BJ (cell line): ENCODE data around the gene ATP9B. TPM values are rescaled to one million over a fixed set of nuclear protein-coding genes. Genes with fewer than 3 reads are reported as not detected.

ENCODE experiments used
- CTCF ChIA-PET: fragments of 350-600 bp; formaldehyde crosslinking; extraction: SDS; loops from one replicate; lab custom pipeline; 2021; ENCODE audit warnings: antibody characterized with exemption, inconsistent platforms; lab: Yijun Ruan, JAX
- POLR2A ChIA-PET: fragments of 300-600 bp; sonication (Branson Sonifier 250); formaldehyde crosslinking; extraction: SDS; loops from one replicate; lab custom pipeline; 2021; ENCODE audit warnings: antibody characterized with exemption; lab: Charles Lee
- DNase-seq: peaks from one replicate; pipeline ENCODE4 v3.0.0-alpha.2; 2011; ENCODE audit warnings: low read depth
- H3K27me3 ChIP-seq: 2 replicates; pipeline ENCODE4 v1.6.0; 2011; ENCODE audit warnings: low read length; ENCODE audit not compliant: control insufficient read depth, insufficient read depth
- H3K36me3 ChIP-seq: 2 replicates; pipeline ENCODE4 v1.5.1; 2011; ENCODE audit warnings: low read length; ENCODE audit not compliant: control insufficient read depth, insufficient read depth
- H3K4me3 ChIP-seq: 2 replicates; pipeline ENCODE4 v1.5.1; 2011; ENCODE audit warnings: low read depth, mild to moderate bottlenecking, control low read depth, low read length
- CTCF ChIP-seq: IDR thresholded peaks from 2 replicates; pipeline ENCODE4 v1.5.1; 2011; ENCODE audit warnings: low read depth, mild to moderate bottlenecking, control low read depth, inconsistent platforms, low read length, moderate library complexity; ENCODE audit not compliant: insufficient read depth
- polyA plus RNA-seq: library from polyadenylated mRNA; depleted of rRNA; stranded (reverse); fragments of >200 nt; gene quantifications from 2 replicates; pipeline ENCODE4 v1.2.3, GENCODE V29; 2011

Gene ATP9B
- polyA plus RNA-seq, 1 experiment, result 17.4 TPM

GRCh38 chr18:79395761-79396404 lies 326.7 kb downstream of the ATP9B start, which contains the start of gene NFATC1:
Gene NFATC1, plus strand, starts transcription at chr18:79395930. Its CDS starts 295 bp downstream, at chr18:79396225.
- Histone ChIP-seq H3K4me3 (peak within 1 kb of the TSS; percentile 35), H3K36me3 (no peaks in the 10 kb centered on the region), H3K27me3 (peaks cover 9% of the 10 kb centered on the region)
- TF ChIP-seq CTCF, result no peak
- CTCF ChIA-PET, result interaction anchor here (0.7 to 1.2 kb wide), 3 partner anchors 11 to 249 kb away, joined by 3 to 4 read pairs (median 3); no protein-coding TSS in a partner anchor
- POLR2A ChIA-PET, result no interaction called here
- no peak for DNase-seq

- no peaks in the 10 kb centered on the region for H3K36me3 ChIP-seq
- ChIA-PET POLR2A (no interaction called here), CTCF (interaction anchor here (0.7 to 1.8 kb wide), 7 partner anchors 10 to 248 kb away, joined by 3 to 7 read pairs (median 3); no protein-coding TSS in a partner anchor)
- H3K4me3 ChIP-seq, result peak overlapping the region; percentile 35
- H3K27me3 ChIP-seq, result peaks cover 5% of the 10 kb centered on the region
- DNase-seq, result no peak
- TF ChIP-seq CTCF, result 0 out of 2 replicates have a peak, but pooled peaks have one; percentile 2
Measured at GRCh38 chr18:79396431-79397246, 327.4 kb downstream of the ATP9B start.

GRCh38 chr18:79397247-79397829 lies 328.1 kb downstream of the ATP9B start:
- Histone ChIP-seq H3K36me3 (no peaks in the 10 kb centered on the region), H3K4me3 (no peak overlapping the region), H3K27me3 (peaks cover 3% of the 10 kb centered on the region)
- ChIA-PET POLR2A (no interaction called here), CTCF (interaction anchor here (0.8 to 1.8 kb wide), 6 partner anchors 9 to 246 kb away, joined by 3 to 7 read pairs (median 3); no protein-coding TSS in a partner anchor)
- no peak for DNase-seq
- no peak for TF ChIP-seq CTCF

GRCh38 chr18:79397830-79398761 lies 328.9 kb downstream of the ATP9B start:
- no peaks in the 10 kb centered on the region for H3K27me3 ChIP-seq
- POLR2A ChIA-PET, result no interaction called here
- no peak for TF ChIP-seq CTCF
- DNase-seq, result no peak
- H3K4me3 ChIP-seq, result no peak overlapping the region
- no peaks in the 10 kb centered on the region for H3K36me3 ChIP-seq
- CTCF ChIA-PET, result interaction anchor here (1.0 to 1.8 kb wide), 5 partner anchors 87 to 245 kb away, joined by 3 to 7 read pairs (median 3); no protein-coding TSS in a partner anchor
